ENCODE data around the gene AGAP3.

Gene AGAP3

DNA sequence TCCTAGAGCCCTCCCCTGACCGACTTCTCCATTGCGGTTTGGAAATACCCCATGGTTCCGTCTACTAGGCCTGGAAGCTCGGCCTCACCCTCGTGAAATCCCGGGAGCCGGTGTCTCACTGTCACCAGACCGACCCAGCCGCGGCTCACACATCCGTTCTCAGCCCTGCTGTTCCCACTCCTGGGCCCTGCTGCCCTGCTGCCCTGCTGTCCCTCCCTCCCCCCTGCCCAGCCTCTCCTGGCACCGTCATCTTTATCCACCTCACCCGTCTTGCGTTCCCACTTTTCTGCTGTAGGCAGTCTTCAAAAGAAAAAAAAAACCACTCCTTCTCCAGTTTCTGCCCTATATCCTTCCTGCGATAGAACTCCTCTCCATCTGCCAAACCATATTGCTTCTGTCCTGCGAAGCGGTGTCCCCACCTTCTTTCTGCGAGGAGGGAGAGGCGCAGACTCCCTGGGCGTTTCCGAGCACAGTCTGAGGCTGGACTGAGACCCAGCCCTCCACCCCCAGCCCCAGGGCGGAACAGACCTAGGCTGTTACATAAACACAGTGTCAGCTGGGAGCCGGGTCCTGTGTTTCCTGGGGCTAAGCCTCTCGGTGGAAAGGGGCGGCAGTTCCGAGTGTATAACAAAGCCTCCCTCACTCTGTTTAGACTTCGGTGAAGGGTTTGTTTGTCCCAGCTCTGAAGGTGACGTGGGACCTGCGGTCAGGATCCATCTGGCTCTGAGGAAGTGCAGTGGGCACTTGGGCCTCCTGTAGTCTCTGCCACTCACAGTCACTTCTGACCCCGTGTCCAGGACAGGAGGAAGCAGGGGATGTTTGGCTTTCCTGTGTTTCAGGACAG is 2.8 kb downstream of the AGAP3 start:
- DNase-seq: peak; percentile 29

DNA sequence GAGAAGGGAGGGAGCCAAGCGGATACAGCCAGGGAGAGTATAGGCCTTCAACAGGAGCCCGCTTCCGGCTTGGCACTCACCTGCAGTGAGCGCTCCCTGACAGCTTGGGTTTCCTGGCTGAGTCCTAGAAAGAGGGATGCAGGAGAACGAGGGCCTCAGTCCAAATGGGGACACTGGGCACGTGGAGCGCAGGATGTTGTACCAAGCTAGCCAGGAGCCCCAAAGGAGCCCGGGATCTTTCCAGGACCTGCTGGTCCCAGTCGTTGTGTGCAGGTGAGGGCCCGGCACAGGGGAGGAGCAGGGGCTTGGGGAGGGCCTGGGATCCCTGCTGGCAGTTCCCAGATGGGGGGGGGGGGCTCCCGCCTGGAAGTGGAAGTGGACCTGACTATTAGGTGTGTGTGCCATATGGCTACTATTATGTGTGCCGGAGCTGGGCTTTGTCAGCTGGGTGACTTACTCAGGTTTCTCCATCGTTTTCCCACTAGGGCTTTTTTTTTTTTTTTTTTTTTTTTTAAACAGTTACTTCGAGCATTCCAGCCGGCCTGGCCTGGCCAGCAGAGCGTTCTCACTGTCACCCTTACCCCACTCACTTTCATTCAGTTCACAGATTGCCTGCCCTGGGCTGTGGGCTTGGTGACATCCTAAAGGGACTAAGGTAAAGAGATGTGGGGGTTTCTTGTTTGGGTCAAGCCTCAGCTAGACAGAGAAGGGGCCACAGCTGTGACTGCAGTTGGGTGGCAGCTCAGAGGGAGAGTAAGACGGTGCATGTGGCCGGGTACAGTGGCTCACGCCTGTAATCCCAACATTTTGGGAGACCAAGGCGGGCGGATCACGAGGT is 3.8 kb downstream of the AGAP3 start:
- no peak for DNase-seq

DNA sequence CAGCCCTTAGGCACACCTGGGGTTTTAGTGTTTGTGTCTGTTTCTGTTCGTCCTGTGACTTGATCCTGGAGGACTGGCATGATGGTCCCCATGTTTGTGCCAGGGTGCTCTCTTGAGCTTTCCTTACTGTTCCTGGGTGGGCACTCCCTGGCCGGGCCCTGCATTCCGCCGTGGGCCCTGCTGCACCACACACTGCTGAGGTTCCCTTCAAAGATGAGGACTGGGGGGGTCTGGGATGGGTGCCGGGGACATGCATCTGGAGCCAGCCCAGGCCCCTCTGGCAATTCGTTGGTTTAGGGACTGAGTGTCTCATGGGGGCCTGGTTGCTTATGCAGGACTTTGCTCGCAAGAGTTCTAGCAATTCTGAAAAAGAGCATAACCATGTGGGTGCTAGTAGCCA is 4.7 kb downstream of the AGAP3 start:
- no peak for DNase-seq

DNA sequence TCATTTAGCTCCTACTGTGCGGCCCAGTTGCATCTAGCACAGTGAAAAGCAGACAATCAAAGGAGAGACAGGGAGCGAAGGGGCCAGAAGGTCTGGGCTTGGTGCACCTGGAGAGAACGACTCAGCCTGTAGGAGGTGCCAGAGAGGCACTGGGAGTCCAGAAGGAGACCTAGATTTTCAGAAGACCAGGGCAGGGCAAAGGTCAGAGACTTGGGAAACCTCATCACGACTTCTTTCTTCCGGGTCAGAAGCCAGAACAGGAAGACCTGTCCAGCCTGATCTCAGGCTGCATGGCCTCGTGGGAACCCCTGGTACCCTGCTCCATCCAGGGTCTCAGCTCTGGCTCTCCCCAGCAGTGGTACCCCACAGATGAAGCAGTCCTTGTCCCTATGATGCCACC is 5.2 kb downstream of the AGAP3 start:
- no peak for DNase-seq

DNA sequence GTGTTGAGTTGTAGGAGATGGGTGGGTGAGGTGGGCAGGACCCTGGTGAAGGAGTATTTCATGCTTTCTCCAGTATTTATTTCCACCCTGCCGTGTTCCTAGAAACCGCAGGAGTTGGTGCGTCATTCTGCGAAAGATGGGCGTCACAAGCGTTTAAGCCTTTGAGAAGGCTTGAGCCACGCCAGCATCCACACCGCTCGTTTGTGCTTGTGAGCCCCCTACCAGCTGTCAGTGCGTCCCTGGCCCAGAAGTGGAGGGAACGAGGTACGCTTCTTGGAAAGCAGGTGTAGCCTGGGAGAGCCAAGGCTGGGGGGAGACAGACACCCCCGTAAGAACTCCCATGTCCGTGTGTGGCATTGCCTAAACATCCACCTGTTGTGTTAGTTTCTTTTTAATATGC is 5.7 kb downstream of the AGAP3 start:
- DNase-seq: no peak

- DNase-seq: no peak
Measured at GRCh38 chr7:151093748-151094147, 7.5 kb downstream of the AGAP3 start.

DNA sequence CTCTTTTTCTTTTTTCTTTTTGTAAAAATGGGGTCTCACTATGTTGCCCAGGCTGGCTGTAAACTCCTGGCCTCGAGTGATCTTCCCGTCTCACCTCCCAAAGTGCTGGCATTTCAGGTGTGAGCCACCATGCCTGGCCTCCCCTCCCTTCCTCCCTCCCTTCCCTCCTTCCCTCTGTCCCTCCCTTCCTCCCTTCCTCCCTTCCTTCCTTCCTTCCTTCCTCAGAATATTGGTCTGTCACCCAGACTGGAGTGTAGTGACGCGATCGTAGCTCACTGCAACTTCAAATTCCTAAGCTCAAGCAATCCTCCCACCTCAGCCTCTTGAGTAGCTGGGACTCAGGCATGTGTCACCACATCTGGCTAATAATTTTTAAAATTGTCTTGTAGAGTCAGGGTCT is 8.4 kb downstream of the AGAP3 start:
- no peak for DNase-seq

DNA sequence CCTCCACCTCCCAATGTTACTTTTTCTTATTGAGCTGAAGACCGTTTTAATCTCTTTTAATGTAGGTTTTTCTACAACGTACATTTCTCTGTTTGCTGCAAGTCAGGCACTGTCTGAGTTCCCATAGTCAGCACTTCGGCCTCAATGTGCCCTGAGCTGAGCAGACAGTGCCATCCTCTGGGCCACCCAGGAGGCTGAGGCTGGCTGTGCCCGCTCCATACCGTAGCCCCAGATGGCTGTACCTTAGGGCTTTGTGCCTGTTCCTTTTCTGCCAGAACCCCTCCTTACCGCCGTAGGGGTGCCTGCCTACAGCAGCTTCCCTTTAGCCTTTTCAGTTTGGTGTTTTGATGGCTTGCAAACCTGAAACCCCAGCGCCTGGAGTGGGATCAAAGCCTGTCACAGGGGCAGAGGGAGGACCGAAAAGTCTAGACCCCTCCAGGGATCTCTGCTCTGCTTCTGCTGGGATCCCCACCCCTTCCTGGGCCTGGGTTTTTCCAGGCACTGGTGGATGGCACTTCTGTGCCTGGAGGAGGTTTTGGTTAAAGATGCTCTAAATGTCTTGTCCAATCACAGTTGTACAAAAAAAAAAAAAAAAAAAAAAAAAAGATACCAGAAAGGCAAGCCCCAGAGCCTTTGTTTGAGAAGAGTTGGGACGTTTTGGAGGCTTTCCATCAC is 9.0 kb downstream of the AGAP3 start:
- DNase-seq: no peak

DNA sequence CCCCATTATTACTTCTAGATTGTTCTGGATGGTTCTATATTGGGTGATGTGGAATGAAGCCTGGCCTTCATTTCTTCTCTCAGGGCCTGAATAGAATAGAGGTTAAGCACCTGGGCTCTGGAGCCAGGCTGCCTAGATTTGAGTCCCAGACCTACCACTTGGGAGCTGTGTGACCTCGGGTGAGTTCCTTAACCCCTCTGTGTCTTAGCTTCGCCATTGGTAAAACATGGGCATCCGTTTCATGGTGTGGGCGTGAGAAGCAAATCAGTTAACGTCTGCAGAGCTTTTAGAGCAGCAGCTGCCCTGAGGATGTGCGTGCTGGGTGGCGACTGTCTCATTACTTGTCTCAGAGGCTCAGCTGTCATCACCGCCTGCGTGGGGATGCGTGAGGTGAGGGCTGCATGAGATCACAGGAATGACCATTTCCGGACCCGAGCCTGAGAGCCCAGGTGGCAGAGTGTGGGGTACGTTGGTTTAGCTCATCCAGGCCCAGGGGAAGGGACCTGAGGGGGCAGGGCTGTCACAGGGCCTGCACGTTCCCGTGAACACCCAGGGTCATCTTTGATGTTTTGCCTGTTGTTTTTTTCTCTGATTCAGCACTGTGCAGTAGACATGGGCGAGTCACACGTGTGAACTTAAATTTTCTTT is 9.7 kb downstream of the AGAP3 start:
- DNase-seq: no peak

- DNase-seq: no peak
Measured at GRCh38 chr7:151099486-151100211, 13.4 kb downstream of the AGAP3 start.

DNA sequence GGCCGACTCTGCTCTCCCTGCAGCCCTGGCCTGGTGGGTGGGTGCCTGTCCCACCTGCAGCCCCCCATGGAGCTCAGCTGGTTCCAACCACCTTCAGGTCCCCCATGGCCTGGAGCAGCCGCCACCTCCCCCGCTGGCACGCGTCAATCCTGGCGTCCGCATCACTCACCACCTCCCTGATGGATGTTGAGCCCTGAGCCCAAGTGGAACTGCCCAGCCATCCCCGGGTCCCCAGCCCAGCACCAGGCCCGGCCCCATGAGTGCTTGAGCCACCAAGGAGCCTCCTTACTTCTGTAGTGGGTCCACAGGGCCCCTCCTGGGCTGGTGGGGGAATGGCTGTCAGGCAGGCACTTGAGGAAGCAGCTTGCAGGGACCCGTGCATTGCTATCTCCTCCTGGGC is 14.6 kb downstream of the AGAP3 start:
- DNase-seq: no peak

DNA sequence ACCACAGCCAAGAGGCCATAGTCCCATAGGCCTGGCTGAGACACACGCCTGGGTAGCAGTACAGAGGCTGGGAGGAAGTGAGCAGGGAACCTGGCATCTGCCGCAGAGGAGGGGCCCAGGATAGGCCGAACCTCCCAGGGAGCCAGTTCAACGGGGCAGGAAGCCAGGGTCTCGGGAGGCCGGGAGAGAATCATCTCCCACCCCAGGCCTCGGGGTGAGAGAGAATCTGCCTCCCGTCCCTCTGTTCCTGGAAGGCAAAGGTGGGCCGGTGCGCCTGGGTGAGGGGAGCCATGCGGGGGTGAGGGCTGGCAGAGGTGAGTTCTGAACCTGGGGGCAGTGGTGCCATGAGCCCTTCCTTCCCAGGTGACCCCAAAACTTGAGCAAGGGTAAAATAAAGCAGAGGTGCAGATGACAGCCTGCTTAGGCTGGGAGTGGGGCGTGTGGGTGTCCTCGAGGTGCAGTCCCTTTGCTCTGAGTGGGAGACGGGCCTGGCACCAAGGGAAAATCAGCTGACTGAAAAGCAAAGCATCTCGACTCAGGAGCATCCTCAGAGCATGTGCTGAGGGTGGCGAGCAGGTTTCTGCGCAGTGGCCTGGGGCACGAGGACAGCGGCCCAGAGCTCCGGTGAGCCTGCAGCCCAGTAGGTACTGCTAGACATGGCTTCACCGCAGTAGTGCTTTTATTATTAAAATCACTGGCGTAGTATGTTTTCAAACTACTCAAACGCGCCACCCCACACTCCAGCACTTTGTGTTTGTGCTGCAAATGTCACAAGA is 15.5 kb downstream of the AGAP3 start:
- DNase-seq: no peak

DNA sequence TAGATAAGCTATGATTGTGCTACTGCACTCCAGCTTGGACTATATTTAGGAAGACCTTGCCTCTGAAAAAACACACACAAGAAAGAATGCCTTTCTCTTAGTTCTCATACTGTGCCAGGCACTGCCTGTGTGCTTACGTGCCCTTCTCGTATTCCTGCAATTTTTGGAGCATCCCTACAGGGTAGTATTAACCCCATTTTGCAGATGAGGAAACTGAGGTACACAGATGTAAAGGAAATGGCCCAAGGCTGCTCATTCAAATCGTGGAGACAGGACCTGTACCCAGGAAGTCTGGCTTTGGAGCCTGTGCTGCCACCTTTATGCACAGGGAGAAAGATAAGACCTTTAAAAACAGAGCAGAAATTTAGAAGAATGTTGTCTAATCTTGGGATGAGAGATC is 16.7 kb downstream of the AGAP3 start:
- DNase-seq: no peak

GRCh38 chr7:151103973-151104372 is 17.7 kb downstream of the AGAP3 start:
- no peak for DNase-seq

DNA sequence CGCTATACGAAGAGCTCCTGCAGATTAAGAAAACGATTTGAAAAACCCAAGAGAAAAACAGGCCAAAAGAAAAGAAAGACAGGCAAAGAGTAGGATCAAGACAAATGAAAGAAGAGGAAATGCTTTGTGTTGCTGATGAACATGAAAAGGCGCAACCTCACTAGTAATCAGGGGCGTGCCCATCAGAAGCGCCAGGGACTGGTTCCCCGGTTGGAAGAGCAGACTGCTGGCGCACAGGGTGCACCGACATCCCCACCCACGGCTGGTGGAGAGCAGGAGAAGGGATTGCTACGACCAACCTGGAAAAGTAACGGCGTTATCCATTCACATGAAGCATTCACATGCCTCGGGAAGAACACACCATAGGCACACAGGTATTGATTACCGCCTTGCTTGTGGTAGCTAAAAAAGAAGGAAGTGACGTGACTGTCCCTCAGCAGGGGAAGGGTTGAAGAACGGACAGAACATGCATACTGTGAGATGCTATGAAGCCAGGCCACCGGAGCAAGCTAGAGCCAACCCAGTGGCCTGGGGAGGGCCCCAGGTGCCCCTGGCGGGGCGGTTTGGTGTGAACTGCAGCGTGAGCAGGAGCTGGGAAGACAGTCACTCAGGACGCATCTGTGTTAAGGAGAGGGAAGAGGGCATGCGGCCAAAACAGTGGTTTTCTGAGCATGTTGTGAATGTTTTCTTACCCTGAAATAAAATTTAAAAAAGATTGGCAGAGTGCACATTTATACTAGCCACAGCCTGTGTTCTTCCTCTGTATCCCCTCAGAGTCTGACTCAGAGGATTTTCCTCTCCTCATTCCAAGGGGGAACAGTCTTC is 18.3 kb downstream of the AGAP3 start:
- no peak for DNase-seq

GRCh38 chr7:151107882-151108281 is 21.6 kb downstream of the AGAP3 start:
- DNase-seq: no peak

DNA sequence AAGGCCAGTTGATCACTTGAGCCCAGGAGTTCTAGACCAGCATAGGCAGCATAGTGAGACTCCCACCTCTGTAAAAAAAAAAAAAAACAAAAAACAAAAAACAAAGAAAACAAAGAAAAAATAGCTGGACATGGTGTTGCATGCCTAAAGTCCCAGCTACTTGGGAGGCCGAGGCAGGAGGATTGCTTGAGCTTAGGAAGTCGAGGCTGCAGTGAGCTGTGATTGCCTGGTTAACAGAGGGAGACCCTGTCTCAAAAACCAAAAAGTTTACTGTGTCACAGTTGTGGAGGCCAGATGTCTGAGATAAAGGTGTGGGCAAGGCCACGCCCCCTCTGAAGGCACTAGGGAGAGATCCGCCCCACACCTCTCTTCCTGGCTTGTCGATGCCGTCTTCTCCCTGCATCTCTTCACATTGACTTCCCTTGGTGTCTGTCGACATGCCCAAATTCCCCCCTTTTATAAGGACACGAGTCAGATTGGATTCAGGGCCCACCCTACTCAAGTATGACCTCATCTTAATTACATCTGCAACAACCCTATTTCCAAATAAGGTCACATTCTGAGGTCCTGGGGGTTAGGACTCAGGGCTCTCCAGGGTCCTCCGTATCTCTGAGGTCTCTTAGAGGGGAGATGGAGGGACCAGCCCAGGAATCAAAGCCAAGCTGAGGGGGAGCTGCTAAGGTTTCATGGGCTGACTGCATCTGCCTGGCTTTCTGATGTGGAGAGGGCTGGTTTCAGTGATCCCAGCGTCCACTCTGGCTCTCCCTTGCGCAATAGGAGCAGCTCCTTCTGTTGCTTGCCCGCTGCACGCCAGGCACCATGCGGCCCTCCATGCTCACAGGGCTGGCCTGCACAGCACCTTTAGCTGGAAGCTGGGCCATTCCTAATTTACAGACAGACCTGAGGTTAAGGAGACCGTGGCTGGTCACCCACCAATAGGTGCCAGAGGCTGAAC is 23.1 kb downstream of the AGAP3 start:
- no peak for DNase-seq

GRCh38 chr7:151110236-151110940 is 24.1 kb downstream of the AGAP3 start:
- DNase-seq: no peak

All from kidney glomerular epithelial cell (primary cell).